22Rv1 (cell line): ENCODE results near the gene SYF2.
"Not testable (repeated sequence)": the region's sequence is repeated elsewhere in the genome, so short reads cannot be mapped to it uniquely, and the experiment has no call there.

Experiments
- CTCF ChIP-seq: fragments of 450-650 bp; IDR thresholded peaks from 2 replicates; pipeline ENCODE4 v1.5.1; 2017; ENCODE audit warnings: mild to moderate bottlenecking
- ZFX ChIP-seq: fragments of 450-650 bp; IDR thresholded peaks from 2 replicates; pipeline ENCODE4 v1.6.1; 2017; ENCODE audit warnings: antibody characterized with exemption, borderline replicate concordance

- peak; percentile 36 for TF ChIP-seq CTCF
- not testable (repeated sequence) for TF ChIP-seq ZFX
These were observed 34.4 kb upstream of the SYF2 start for GRCh38 chr1:25266554-25267287.
